ENCODE results near the gene KLHL36.
A peak's percentile ranks its signal among the peaks of the same experiment; 100 is the strongest.

The KLHL36 gene

GRCh38 chr16:84647828-84648594, at the start of gene KLHL36:
KLHL36 (plus strand) TSS chr16:84648511; CDS start chr16:84650868, 2,357 bp downstream.
- peak; percentile 56 for DNase-seq

GRCh38 chr16:84599521-84600202, 48.6 kb upstream of the KLHL36 start:
- DNase-seq: peak; percentile 88

GRCh38 chr16:84600343-84601229, 47.7 kb upstream of the KLHL36 start:
- peak; percentile 47 for DNase-seq

- peak; percentile 71 for DNase-seq
Observed at GRCh38 chr16:84603140-84603816, 45.0 kb upstream of the KLHL36 start.

- DNase-seq: no peak
Observed at GRCh38 chr16:84603940-84604339, 44.4 kb upstream of the KLHL36 start.

GRCh38 chr16:84604477-84605013, 43.8 kb upstream of the KLHL36 start:
- no peak for DNase-seq

GRCh38 chr16:84605339-84605848, 42.9 kb upstream of the KLHL36 start:
- no peak for DNase-seq

- no peak for DNase-seq
Observed at GRCh38 chr16:84606081-84606875, 42.0 kb upstream of the KLHL36 start.

GRCh38 chr16:84607061-84607460, 41.2 kb upstream of the KLHL36 start:
- DNase-seq: no peak

GRCh38 chr16:84607694-84608093, 40.6 kb upstream of the KLHL36 start:
- DNase-seq: no peak

GRCh38 chr16:84608282-84608681, 40.0 kb upstream of the KLHL36 start:
- no peak for DNase-seq

GRCh38 chr16:84609563-84610177, 38.6 kb upstream of the KLHL36 start:
- no peak for DNase-seq

- DNase-seq: no peak
Observed at GRCh38 chr16:84610376-84610775, 37.9 kb upstream of the KLHL36 start.

GRCh38 chr16:84611041-84611440, 37.3 kb upstream of the KLHL36 start:
- DNase-seq: no peak

- no peak for DNase-seq
Observed at GRCh38 chr16:84612686-84613085, 35.6 kb upstream of the KLHL36 start.

GRCh38 chr16:84613408-84614072, 34.8 kb upstream of the KLHL36 start:
- DNase-seq: no peak

GRCh38 chr16:84614073-84614459, 34.2 kb upstream of the KLHL36 start:
- no peak for DNase-seq

- no peak for DNase-seq
Observed at GRCh38 chr16:84614623-84614967, 33.7 kb upstream of the KLHL36 start.

- no peak for DNase-seq
Observed at GRCh38 chr16:84614968-84615813, 33.1 kb upstream of the KLHL36 start.

All from stimulated activated CD4-positive, alpha-beta T cell treated with anti-CD3 and anti-CD28 coated beads, Interleukin-1b, Interleukin-23, amount 100 ng/mL, for 48 hours (primary cell).